ENCODE results near the gene TIGD1. TPM values are rescaled to one million over a fixed set of nuclear protein-coding genes. Genes with fewer than 3 reads are reported as not detected.
"Not testable (repeated sequence)": the region's sequence is repeated elsewhere in the genome, so short reads cannot be mapped to it uniquely, and the experiment has no call there.

TIGD1 gene
- total RNA-seq, 2 donors from 2014 or later, result 3.6 to 4.2 TPM

DNA sequence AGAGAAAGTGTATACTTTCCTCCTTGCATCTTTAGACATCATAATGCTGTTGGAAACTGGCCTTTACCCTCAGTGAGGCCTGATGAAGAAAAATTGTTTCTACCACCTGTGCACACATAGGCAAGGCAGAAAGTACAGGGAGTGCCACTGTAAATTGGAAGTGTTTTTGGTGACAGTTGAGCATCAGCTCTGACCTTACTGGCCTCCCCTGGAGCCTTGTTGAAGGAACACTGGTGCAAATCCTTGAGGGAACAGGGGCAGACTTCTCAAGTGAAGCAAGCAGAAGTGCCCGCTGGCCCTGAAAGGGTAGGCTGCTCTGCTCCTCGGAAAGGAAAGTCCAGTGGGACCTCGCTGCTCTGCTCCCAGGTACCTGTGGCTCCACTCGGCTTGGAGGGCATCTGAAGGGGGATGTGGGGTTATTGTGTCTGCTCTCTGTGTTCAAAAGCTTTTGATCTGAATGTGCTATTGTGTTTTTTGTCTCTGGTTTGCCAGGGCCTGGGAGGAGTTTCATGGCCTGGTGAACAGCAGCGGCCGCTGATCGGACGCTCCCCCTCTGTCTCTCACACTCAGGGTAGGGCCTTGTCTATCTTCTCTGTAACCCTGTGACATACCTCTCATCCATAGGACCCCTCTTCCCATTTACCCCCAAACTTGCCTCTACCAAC lies 23.5 kb upstream of the TIGD1 start:
- H3K36me3 ChIP-seq (replicated peaks in 1 of 2; ENCODE audit: insufficient read depth in 1 of 2, low read depth in 2 of 2), result peaks cover 0 to 7% of the 10 kb centered on the region in 2 donors
- H3K4me3 ChIP-seq, result no peak overlapping the region
- H3K27ac ChIP-seq, result peak overlapping the region in 1 of 4 donors; percentile 38
- peaks cover 32% of the 10 kb centered on the region for H3K4me1 ChIP-seq
- H3K9me3 ChIP-seq, result no peaks in the 10 kb centered on the region
- TF ChIP-seq POLR2A (IDR thresholded peaks at IDR 0.05), result no peak
- TF ChIP-seq, protein P1, sequence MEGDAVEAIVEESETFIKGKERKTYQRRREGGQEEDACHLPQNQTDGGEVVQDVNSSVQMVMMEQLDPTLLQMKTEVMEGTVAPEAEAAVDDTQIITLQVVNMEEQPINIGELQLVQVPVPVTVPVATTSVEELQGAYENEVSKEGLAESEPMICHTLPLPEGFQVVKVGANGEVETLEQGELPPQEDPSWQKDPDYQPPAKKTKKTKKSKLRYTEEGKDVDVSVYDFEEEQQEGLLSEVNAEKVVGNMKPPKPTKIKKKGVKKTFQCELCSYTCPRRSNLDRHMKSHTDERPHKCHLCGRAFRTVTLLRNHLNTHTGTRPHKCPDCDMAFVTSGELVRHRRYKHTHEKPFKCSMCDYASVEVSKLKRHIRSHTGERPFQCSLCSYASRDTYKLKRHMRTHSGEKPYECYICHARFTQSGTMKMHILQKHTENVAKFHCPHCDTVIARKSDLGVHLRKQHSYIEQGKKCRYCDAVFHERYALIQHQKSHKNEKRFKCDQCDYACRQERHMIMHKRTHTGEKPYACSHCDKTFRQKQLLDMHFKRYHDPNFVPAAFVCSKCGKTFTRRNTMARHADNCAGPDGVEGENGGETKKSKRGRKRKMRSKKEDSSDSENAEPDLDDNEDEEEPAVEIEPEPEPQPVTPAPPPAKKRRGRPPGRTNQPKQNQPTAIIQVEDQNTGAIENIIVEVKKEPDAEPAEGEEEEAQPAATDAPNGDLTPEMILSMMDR (IDR thresholded peaks at IDR 0.05), result no peak
- ATAC-seq (no peak), DNase-seq (no peak)
- no peaks in the 10 kb centered on the region for H3K27me3 ChIP-seq
- 89 to 92% methylated on average over 8 of the region's 8 CpGs for WGBS, 2 donors
- intact Hi-C loops (cut with DNase I), result no loop called here

DNA sequence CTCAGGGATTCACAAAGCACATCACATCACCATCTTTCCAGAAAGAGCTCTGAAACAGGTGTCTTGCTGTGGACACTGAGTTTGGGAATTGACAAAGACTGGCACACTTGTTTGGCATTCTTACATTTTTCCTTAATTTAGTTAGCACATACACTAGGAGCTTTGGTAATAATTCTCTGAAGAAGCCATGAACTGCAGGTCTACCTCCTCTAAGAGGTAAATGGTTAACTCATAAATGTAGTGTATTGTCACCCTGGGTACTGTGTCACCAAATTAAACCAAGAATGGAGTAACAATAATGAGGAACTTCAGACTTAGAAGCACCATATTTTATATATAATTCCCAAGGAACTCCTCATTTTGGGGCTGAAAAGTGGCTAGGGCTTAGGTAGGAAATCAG lies 22.7 kb upstream of the TIGD1 start:
- no peaks in the 10 kb centered on the region for H3K27me3 ChIP-seq
- ATAC-seq (peak; percentile 59), DNase-seq (no peak)
- no peaks in the 10 kb centered on the region for H3K9me3 ChIP-seq
- no peak for TF ChIP-seq POLR2A (IDR thresholded peaks at IDR 0.05)
- TF ChIP-seq, protein P1 (IDR thresholded peaks at IDR 0.05), result no peak
- H3K36me3 ChIP-seq (replicated peaks in 1 of 2; ENCODE audit: insufficient read depth in 1 of 2, low read depth in 2 of 2), result peaks cover 0 to 11% of the 10 kb centered on the region in 2 donors
- H3K27ac ChIP-seq, result peak overlapping the region in 2 of 4 donors; percentile 19 to 38
- H3K4me3 ChIP-seq, result no peak overlapping the region
- intact Hi-C loops (cut with DNase I), result no loop called here
- H3K4me1 ChIP-seq, result peaks cover 28% of the 10 kb centered on the region

DNA sequence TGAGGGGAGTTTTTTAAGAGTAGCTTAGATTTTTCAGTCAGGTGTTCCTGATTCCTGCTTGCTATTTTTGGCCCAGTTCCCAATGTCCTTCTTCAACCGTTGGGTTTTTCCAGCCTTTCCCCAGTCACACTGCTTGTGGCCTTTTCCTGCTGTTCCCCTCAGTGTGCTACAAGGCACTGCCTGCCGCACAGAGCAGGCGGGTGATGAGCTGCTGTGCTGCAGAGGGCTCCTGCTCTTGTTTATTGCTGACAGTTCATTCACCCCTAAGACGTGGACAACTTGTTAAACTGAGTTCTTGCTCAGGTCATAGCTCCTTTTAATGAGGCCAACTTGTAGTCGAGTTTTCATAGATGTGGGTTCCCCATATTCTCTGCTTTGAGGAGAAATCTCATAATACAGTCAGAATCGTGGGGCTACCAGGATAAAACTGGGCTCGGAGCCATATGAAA lies 20.7 kb upstream of the TIGD1 start:
- peaks cover 0 to 18% of the 10 kb centered on the region in 2 donors for H3K36me3 ChIP-seq (replicated peaks in 1 of 2; ENCODE audit: insufficient read depth in 1 of 2, low read depth in 2 of 2)
- 69 to 72% methylated on average over 7 of the region's 7 CpGs for WGBS, 2 donors
- peaks cover 28% of the 10 kb centered on the region for H3K4me1 ChIP-seq
- H3K27ac ChIP-seq, result peak overlapping the region in 2 of 4 donors; percentile 12 to 33
- no peak for TF ChIP-seq POLR2A (IDR thresholded peaks at IDR 0.05)
- TF ChIP-seq, protein P1 (IDR thresholded peaks at IDR 0.05), result no peak
- no peaks in the 10 kb centered on the region for H3K9me3 ChIP-seq
- H3K4me3 ChIP-seq, result no peak overlapping the region
- no peaks in the 10 kb centered on the region for H3K27me3 ChIP-seq
- peak in 3 of 4 donors; percentile 20 to 50 (median 22) for DNase-seq
- peak; percentile 62 for ATAC-seq
- intact Hi-C loops (cut with DNase I), result no loop called here

DNA sequence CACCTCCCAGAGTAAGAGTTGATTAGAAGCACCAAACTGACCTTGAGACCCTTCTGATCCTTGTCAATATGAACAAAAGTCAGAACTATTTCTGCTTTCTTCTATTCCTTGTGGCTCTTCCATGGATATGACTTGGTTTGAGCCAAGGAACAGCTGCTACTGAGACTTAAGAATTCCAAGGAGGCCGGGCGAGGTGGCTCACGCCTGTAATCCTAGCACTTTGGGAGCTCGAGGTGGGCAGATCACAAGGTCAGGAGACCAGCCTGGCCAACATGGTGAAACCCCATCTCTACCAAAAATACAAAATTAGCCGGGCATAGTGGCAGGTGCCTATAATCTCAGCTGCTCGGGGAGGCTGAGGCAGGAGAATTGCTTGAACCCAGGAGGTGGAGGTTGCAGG lies 20.1 kb upstream of the TIGD1 start:
- H3K4me3 ChIP-seq; ATAC-seq; H3K27me3 ChIP-seq; DNase-seq; H3K9me3 ChIP-seq; intact Hi-C loops (cut with DNase I): not testable (repeated sequence)
- Histone ChIP-seq H3K27ac (peak overlapping the region in 2 of 4 donors; percentile 12 to 33), H3K4me1 (peaks cover 28% of the 10 kb centered on the region), H3K36me3 (replicated peaks in 1 of 2; ENCODE audit: insufficient read depth in 1 of 2, low read depth in 2 of 2) (peaks cover 0 to 22% of the 10 kb centered on the region in 2 donors)
- WGBS, 2 donors, result 96 to 98% methylated on average over 6 of the region's 6 CpGs

DNA sequence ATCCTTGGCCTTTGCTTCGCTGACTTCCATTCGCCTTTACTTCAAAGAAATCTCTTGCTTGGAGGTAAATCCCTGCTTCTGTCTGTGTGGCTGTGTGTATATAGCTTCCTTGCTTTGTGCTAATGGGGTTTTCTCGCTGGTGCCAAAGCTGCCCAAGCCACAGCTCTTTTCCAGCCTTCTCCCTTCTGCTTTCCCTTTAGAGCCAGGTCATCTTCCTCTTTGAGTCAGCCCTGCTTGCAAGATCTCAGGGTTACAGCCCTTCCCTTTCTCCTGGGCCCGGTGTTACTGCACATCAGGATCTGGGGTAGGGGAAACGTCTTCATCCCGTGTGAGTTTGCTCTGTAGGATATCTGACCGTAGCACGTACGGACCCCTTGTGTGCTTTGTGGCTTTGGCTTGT lies 19.2 kb upstream of the TIGD1 start:
- ATAC-seq, result no peak
- Histone ChIP-seq H3K4me3 (no peak overlapping the region), H3K36me3 (replicated peaks in 1 of 2; ENCODE audit: insufficient read depth in 1 of 2, low read depth in 2 of 2) (peaks cover 0 to 23% of the 10 kb centered on the region in 2 donors), H3K27ac (no peak overlapping the region), H3K4me1 (peaks cover 28% of the 10 kb centered on the region), H3K9me3 (no peaks in the 10 kb centered on the region), H3K27me3 (no peaks in the 10 kb centered on the region)
- intact Hi-C loops (cut with DNase I), result no loop called here
- DNase-seq, result no peak
- TF ChIP-seq POLR2A (IDR thresholded peaks at IDR 0.05), result no peak
- TF ChIP-seq, protein P1 (IDR thresholded peaks at IDR 0.05), result no peak
- 96 to 97% methylated on average over 9 of the region's 9 CpGs for WGBS, 2 donors

All from body of pancreas (tissue), 4 donors.